Epithelial cell of proximal tubule (primary cell): Measurements from ENCODE around the gene EGR2. TPM values are rescaled to one million over a fixed set of nuclear protein-coding genes. Genes with fewer than 3 reads are reported as not detected.

Source experiments
- DNase-seq: peaks from one replicate; pipeline ENCODE4 v3.0.0-alpha.2; 2011; ENCODE audit warnings: low read depth
- H3K4me3 ChIP-seq: 2 replicates; pipeline ENCODE4 v1.5.1; 2011; ENCODE audit warnings: low read depth, mild to moderate bottlenecking, low read length
- total RNA-seq: library from RNA; depleted of rRNA; stranded (reverse); fragments of >200 nt; gene quantifications from 2 replicates; pipeline ENCODE4 v1.2.3, GENCODE V29; 2015
- TF ChIP-seq, protein P1 (sequence below): conservative IDR thresholded peaks from 2 replicates; pipeline ENCODE4 v1.5.1; 2012; ENCODE audit warnings: low read depth, mild to moderate bottlenecking, low read length

EGR2 gene
- total RNA-seq, 1 donor from 2014 or later: 0.06 TPM

DNA sequence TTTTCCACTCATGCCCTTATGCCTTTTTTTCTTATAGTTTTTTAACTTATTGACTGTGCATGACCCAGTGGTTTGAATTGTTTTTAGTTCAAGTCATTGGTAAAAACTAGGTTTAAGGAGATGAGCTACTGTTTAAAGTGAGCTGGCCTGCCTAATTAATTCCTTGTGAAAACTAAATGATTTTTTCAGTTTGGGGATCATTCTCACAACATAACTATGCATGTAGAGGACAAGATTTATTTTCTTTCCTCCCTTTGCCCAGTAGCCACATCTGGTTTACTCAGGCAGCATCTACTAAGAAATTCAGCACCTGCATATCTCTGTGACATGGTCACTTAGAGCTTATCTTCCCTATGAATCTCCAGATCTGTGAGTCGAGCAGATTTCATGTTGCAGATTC lies 9.9 kb downstream of the EGR2 start:
- TF ChIP-seq, protein P1, sequence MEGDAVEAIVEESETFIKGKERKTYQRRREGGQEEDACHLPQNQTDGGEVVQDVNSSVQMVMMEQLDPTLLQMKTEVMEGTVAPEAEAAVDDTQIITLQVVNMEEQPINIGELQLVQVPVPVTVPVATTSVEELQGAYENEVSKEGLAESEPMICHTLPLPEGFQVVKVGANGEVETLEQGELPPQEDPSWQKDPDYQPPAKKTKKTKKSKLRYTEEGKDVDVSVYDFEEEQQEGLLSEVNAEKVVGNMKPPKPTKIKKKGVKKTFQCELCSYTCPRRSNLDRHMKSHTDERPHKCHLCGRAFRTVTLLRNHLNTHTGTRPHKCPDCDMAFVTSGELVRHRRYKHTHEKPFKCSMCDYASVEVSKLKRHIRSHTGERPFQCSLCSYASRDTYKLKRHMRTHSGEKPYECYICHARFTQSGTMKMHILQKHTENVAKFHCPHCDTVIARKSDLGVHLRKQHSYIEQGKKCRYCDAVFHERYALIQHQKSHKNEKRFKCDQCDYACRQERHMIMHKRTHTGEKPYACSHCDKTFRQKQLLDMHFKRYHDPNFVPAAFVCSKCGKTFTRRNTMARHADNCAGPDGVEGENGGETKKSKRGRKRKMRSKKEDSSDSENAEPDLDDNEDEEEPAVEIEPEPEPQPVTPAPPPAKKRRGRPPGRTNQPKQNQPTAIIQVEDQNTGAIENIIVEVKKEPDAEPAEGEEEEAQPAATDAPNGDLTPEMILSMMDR: no peak
- H3K4me3 ChIP-seq: peak overlapping the region; percentile 77
- DNase-seq: no peak

DNA sequence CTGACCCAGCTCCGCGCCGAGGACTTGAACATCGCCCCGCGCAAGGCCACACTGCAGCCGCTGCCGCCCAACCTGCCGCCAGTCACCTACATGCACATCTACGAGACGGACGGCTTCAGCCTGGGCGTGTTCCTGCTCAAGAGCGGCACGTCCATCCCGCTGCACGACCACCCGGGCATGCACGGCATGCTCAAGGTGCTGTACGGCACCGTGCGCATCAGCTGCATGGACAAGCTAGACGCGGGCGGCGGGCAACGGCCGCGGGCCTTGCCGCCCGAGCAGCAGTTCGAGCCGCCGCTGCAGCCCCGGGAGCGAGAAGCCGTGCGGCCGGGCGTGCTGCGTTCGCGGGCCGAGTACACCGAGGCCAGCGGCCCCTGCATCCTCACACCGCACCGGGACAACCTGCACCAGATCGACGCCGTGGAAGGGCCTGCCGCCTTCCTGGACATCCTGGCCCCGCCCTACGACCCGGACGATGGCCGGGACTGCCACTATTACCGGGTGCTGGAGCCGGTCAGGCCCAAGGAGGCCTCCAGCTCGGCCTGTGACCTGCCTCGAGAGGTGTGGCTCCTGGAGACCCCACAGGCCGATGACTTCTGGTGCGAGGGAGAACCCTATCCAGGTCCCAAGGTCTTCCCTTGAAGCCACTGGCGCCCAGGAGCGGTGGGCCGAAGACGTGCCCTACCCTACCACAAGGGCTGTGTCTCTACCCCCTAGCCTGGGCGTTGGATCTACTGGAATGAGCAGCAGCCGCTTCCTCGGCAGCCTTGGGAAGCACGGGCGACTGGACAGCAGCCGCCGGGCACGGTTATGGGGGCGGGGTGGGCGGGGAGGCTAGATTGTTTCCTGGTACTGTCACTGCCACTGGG lies 10.7 kb downstream of the EGR2 start:
- TF ChIP-seq, protein P1: no peak
- DNase-seq: no peak
- H3K4me3 ChIP-seq: peak overlapping the region; percentile 77

DNA sequence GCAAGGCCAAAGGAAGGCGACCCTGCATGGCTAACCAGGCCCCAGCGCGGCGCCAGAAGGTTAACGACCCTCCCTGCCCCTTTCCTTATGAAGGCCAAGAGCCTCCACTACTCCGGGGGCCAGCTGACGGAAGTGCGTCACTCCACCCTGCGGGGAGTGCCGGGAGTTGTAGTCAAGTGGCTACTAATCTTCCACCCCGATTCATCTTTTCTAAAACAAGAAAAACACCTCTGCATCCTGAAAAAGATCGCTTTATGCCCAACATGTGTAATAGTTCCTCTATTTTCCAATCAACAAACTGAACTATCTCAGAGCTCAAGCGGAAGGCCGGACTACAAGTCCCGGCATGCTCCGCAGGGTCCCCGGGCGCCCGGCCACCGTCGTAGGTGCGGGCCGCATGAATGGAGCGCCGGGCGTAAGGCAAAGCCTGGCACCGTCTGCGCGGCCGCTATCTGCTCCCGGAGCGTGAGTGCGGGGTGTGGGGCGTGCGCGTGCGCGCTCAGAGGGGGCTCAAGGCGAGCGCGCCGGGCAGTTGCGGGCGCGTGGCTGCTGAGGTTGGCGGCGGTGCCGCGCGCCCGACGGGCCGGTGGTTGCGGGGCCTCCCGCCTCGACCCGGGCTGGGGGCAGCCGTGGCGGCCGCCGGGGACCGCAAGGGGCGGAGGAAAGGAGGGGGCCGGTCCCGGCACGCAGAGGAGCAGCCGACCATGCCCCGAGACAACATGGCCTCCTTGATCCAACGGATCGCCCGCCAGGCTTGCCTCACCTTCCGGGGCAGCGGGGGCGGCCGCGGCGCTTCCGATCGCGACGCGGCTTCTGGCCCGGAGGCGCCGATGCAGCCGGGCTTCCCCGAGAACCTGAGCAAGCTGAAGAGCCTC lies 11.6 kb downstream of the EGR2 start, which contains the start of gene ADO:
Gene ADO (plus strand): TSS at position 365 of the 875 bp plus-strand sequence. CDS start 340 bp downstream, at position 705.
- peak within 1 kb of the TSS; percentile 77 for H3K4me3 ChIP-seq
- TF ChIP-seq, protein P1: no peak
- DNase-seq: peak; percentile 53

DNA sequence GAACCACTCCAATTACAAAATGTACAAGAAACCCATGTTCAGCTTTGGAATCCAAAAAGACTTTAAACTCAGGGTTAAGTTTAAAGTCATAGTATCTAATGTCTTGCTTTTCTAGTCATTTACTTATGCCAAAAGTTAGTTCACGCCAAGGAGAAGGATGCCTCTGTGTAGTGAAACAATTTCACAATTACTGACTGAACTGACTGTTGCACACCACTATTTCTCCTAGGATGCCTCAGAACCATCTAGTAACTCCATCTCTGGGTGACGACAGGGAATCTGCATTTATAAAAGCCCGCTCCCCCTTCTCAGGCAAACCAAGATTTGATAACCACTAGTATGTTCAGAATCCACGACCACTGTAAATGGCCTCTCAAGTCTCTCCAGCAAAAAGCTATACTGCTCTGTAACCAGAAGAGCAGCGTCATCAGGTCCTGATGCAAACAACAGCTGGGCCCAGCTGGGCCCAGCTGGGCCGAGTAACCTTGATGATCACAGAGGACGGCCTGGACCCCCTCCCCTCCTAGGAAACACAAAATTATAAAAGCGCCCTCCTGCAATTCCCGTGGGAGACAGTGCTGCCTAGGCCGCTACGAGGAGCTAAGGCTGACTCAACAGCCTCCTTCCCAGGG lies 12.3 kb downstream of the EGR2 start:
- peak overlapping the region; percentile 77 for H3K4me3 ChIP-seq
- TF ChIP-seq, protein P1: no peak
- no peak for DNase-seq

DNA sequence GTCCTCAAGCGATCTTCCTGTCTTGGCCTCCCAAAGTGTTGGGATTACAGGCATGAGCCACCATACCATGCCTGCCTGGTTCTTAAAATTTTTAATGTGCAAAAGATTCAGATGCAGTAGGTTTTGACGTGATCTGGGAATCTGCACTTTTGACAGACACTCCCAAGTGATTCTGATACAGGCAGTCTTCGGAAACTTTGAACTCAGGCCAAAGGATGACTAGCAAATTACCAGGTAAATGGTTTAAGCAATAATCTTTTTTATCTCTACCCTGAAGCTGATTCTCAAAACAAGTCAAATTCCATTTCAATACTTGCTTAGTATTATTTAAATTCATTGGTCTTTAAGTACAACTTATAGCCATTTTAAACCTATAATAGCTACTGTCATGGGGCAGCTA lies 14.3 kb downstream of the EGR2 start:
- TF ChIP-seq, protein P1: no peak
- no peak for DNase-seq
- H3K4me3 ChIP-seq: no peak overlapping the region

DNA sequence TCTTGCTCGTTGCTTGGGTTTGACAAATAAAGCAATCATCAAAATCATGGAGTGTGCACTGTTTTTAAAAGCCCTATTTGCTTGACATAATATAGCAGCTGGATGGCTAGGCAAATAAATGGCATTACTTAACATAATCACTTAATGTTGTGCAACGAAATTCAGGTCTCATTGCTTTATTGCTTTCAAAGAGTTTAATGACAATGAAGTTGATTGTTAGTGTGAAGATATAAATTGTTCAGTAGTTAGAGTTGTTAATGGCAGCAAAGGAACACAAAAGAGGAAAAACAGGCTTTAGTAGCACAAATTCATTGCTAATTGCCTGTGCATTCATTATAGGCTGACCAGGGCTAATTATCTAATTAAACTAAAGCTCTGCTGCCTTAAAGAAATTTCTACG lies 19.3 kb downstream of the EGR2 start:
- H3K4me3 ChIP-seq: no peak overlapping the region
- TF ChIP-seq, protein P1: no peak
- no peak for DNase-seq
